Testis (tissue), 3 donors: Measurements from ENCODE around the gene GPR155. TPM values are rescaled to one million over a fixed set of nuclear protein-coding genes. Genes with fewer than 3 reads are reported as not detected.

Source experiments
- DNase-seq: peaks from one replicate; pipeline ENCODE4 v3.0.0-alpha.2; 2019
- H3K27ac ChIP-seq, 2 donors: fragments of 200-600 bp; sonication (generic); one replicate each; pipeline ENCODE4 v1.5.1; 2019
- H3K27me3 ChIP-seq: fragments of 200-600 bp; sonication (generic); one replicate; pipeline ENCODE4 v1.5.1; 2019
- H3K36me3 ChIP-seq: fragments of 200-600 bp; sonication (generic); one replicate; pipeline ENCODE4 v1.5.1; 2017; ENCODE audit warnings: low read depth; ENCODE audit errors: missing control alignments
- H3K4me1 ChIP-seq: fragments of 200-600 bp; sonication (generic); one replicate; pipeline ENCODE4 v1.5.1; 2019
- H3K4me3 ChIP-seq, 2 donors: fragments of 200-600 bp; sonication (generic); one replicate each; pipeline ENCODE4 v1.5.1; 2017 to 2019
- H3K9me3 ChIP-seq: fragments of 200-600 bp; sonication (generic); one replicate; pipeline ENCODE4 v1.5.1; 2017
- CTCF ChIP-seq, 3 experiments: fragments of 450-650 bp in 2 of 3; fragments of 200-600 bp in 1 of 3; sonication (generic) in 1 of 3; IDR thresholded peaks; one replicate each; pipeline ENCODE4 v1.5.1; 2016 to 2019; ENCODE audit warnings: antibody characterized with exemption in 3 of 3, mild to moderate bottlenecking in 2 of 3, moderate library complexity in 1 of 3
- POLR2A ChIP-seq: fragments of 450-650 bp; IDR thresholded peaks from one replicate; pipeline ENCODE4 v1.6.1; 2017; ENCODE audit warnings: antibody characterized with exemption, mild to moderate bottlenecking, moderate library complexity
- WGBS, 2 donors: methylation state at CpG; one replicate each; pipeline ENCODE4 v1.1.5; 2018; 5-methylcytosine and 5-hydroxymethylcytosine counted together
- intact Hi-C: fragments of 100-400 bp; cut with DNase I; formaldehyde crosslinking; loops from one replicate; pipeline ENCODE4 v1.15.1; 2023; ENCODE audit warnings: low total_unique reads
- polyA plus RNA-seq: library from polyadenylated mRNA; stranded (reverse); fragments of 350-450 nt; fragmentation: Illumina TruSeq; extraction: RNeasy Lipid Tissue Mini Kit (QIAGEN cat#74804); gene quantifications from one replicate; pipeline ENCODE4 v1.2.3, GENCODE V29; 2014; ENCODE audit warnings: low read depth, low replicate concordance; ENCODE audit not compliant: insufficient read depth
- total RNA-seq, 2 donors: library from RNA; depleted of rRNA; stranded (reverse); fragments of >200 nt; gene quantifications; one replicate each; pipeline ENCODE4 v1.2.3, GENCODE V29; 2016

The GPR155 gene
- total and polyA plus RNA-seq, 3 donors from 2014 or later: 2.5 to 4.0 (median 3.6) TPM

- WGBS, 2 donors: 84 to 86% methylated on average over 5 of the region's 5 CpGs
- H3K9me3 ChIP-seq: no peaks in the 10 kb centered on the region
- no peaks in the 10 kb centered on the region for H3K4me1 ChIP-seq
- H3K36me3 ChIP-seq: no peaks in the 10 kb centered on the region
- H3K4me3 ChIP-seq: no peak overlapping the region
- intact Hi-C loops: no loop called here
- H3K27me3 ChIP-seq: no peaks in the 10 kb centered on the region
- no peak for DNase-seq
- H3K27ac ChIP-seq: no peak overlapping the region
- no peak for TF ChIP-seq CTCF (IDR thresholded peaks at IDR 0.05)
These were observed 29.9 kb upstream of the GPR155 start for GRCh38 chr2:174516501-174517378.

GRCh38 chr2:174512345-174512744 is 25.5 kb upstream of the GPR155 start:
- WGBS, 2 donors: 85 to 91% methylated on average over 3 of the region's 3 CpGs

GRCh38 chr2:174511580-174512260 is 24.9 kb upstream of the GPR155 start:
- WGBS, 2 donors: 53 to 54% methylated on average over 5 of the region's 5 CpGs
- H3K4me1 ChIP-seq: no peaks in the 10 kb centered on the region
- no peaks in the 10 kb centered on the region for H3K36me3 ChIP-seq
- no peak overlapping the region for H3K4me3 ChIP-seq
- no peak for DNase-seq
- intact Hi-C loops: no loop called here
- no peaks in the 10 kb centered on the region for H3K9me3 ChIP-seq
- H3K27ac ChIP-seq: no peak overlapping the region
- no peaks in the 10 kb centered on the region for H3K27me3 ChIP-seq
- TF ChIP-seq POLR2A (no peak), CTCF (IDR thresholded peaks at IDR 0.05) (no peak)

More at GRCh38 chr2:174512345-174512744, 25.5 kb upstream of the GPR155 start:
- Histone ChIP-seq H3K4me3 (no peak overlapping the region), H3K9me3 (no peaks in the 10 kb centered on the region), H3K27ac (no peak overlapping the region), H3K4me1 (no peaks in the 10 kb centered on the region), H3K36me3 (no peaks in the 10 kb centered on the region), H3K27me3 (no peaks in the 10 kb centered on the region)
- no peak for TF ChIP-seq POLR2A
- TF ChIP-seq CTCF (IDR thresholded peaks at IDR 0.05): no peak
- intact Hi-C loops: no loop called here
- DNase-seq: no peak

GRCh38 chr2:174510583-174511189 is 23.9 kb upstream of the GPR155 start:
- intact Hi-C loops: no loop called here
- Histone ChIP-seq H3K27me3 (no peaks in the 10 kb centered on the region), H3K9me3 (no peaks in the 10 kb centered on the region), H3K4me1 (no peaks in the 10 kb centered on the region), H3K27ac (no peak overlapping the region), H3K36me3 (no peaks in the 10 kb centered on the region), H3K4me3 (no peak overlapping the region)
- TF ChIP-seq POLR2A (no peak), CTCF (IDR thresholded peaks at IDR 0.05) (no peak)
- WGBS, 2 donors: 43 to 44% methylated on average over 2 of the region's 2 CpGs
- DNase-seq: no peak
